Fibroblast of skin of back (primary cell): ENCODE measurements around the gene FLT1.

Source experiments
- DNase-seq: peaks from one replicate; pipeline ENCODE4 v3.0.0-alpha.2; 2013

FLT1 gene

DNA sequence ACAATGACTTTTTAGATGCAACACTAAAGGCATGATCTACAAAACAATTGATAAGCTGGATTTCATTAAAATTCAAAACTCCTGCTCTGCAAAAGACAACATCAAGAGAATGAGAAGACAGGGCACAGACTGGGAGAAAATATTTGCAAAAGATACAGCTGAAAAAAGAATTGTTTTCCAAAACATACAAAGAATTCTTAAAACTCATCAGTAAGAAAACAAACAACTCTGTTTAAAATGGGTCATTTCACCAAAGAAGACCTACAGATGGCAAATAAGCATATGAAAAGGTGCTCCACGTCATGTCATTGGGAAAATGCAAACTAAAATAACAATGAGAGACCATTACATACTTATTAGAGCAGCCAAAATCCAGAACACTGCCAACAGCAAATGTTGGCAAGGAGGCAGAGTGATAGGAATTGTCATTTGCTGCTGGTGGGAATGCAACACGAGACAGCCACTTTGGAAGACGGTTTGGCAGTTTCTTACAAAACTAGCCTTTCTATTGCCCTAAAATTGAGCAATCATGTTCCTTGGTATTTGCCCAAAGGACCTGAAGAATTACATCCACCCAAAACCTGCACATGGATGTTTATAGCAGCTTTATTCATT, 39.2 kb downstream of the FLT1 start:
- DNase-seq: no peak

DNA sequence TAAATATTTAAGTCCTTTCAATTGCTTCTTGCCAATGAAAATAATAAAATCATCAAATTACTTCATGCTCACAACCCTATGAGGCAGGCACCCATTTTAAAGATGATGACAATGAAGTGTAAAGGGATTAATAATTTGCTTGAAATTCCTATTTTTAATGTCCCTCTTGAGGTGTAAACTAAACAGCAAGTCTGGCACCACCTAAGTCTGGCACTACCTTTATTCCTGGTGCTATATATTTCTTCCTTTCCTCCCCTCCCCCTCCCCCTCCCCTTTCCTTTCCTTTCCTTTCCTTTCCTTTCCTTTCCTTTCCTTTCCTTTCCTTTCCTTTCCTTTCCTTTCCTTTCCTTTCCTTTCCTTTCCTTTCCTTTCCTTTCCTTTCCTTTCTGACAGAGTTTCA, 42.2 kb downstream of the FLT1 start:
- no peak for DNase-seq

DNA sequence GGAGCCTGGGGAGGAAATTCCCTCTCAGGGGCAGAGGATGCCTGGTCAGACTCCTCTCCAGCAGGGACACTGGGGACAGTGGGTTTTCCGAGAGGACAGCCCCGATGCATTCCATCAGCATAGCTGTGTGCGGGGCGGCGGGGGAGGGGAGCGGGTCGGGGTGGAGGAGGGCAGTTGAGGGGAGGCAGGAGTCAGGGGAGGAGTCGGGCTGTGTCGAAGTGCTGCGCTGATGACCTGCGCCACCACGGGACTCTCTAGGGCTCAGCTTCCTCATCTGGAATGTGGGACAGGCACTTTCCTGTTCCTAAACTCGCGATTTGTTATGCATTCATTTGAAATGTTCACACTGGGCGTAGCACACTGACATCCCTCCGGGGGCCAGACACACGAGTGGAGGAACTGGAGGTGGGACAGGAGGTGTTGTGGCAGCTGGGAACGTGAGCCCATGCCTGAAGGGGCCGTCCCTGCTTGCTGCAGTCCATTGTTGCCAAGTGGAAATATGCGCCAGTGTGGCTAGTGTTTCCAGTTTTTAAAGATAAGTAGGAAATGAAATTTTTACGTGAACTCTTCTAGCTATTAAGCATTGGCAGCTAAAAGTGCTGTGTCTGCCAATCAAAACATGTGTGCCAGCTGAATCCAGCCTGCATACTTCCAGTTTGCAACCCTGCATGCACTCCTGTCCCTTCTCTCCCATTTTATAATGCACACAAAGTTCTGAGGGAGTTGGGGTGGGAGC, 43.3 kb downstream of the FLT1 start:
- no peak for DNase-seq

DNA sequence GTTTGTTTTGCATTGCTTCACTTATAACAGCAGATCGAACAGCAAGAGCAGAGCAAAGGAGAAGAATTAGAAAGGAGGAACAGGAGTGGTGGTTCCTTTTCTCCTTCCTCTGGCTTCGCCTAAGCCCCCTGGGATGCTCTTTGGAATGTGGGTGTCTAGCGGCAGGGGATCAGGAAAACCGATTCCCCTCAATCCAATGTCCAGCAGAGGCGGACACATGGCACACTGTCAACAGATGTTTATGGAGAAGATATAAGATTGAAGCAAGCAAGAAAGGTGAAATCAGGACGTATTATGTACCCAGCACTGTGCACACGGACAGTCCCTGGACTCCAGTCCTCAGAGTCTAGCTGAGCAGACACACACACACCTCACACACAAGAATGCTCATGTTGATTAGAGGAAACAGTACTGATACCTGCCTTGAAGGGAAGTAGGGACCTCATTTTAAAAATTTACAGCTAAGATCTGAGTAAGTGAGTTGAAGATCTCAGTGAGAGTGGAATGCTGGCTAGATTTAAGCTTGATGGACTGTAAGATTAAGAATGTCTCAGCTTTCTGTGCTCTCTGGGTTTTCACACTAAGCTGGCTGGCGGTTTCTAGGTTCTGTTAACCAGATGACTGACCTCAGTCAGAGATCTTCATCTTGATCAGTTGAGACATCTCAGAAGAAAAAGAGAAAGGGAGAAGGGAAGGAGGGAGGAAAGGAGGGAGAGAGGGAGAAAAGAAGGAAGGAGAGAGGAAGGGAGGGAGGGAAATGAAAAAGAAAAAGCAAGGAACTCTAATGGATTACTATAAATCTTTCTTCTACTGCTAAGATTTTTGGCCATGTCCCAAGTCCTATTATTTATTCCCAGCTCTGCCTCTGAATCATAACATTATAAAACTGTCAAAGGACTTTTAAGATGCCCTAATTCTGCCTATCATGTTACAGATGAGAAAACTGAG, 44.8 kb downstream of the FLT1 start:
- no peak for DNase-seq

DNA sequence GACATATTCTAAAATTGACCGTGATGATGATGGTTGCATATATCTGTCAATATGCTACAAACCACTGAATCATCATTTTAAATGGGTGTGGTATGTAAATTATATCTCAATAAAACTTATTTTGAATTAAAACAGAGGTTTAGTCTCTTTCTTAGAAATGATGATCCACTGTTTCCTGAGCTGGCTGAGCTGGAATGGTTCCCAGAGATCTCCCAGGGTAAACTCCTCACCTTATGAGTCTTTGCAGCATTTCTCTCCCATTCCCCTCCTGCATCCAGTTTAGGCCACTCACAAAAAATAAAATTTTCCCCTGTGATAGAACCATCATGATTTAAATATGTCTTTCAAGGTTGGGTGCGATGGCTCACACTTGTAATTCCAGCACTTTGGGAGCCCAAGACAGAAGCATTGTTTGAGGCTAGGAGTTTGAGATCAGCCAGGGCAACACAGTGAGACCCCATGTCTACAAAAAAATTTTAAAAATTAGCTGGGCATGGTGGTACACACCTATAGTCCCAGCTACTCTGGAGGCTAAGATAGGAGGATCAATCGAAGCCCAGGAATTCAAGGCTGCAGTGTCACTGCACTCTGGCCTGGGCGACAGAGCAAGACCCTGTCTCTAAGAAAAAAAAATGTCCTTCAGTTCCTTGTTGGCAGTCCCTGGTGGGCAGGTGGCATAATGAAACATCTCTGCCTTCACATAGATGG, 46.1 kb downstream of the FLT1 start:
- DNase-seq: no peak

DNA sequence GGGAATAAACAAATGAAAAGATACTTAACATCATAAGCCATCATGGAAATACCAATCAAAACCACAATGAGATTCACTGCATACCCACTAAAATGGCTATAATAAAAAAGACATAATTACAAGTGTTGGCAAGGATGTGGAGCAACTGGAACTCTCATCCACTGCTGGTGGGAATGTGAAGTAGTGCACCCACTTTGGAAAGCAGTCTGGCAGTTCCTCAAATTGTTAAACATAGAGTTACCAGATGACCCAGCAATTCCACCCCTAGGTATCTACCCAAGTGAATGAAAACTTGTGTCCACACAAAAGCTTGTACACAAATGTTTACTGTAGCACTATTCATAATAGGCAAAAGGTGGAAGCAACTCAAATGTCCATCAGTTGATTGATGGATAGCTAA, 46.9 kb downstream of the FLT1 start:
- no peak for DNase-seq

DNA sequence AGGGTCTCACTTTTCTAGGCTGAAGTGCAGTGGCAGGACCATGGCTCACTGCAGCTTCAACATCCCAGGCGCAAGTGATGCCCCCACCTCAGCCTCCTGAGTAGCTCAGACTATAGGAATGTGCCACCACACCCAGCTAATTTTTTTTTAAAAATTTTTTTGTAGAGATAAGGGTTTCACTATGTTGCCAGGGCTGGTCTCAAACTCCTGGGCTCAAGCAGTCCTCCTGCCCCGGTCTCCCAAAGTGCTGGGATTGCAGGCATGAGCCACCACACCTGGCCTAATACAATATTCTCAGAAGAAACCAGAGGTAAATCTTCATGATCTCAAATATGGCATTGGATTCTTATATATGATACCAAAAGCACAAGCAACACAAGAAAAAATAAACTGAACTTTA, 47.7 kb downstream of the FLT1 start:
- DNase-seq: no peak

DNA sequence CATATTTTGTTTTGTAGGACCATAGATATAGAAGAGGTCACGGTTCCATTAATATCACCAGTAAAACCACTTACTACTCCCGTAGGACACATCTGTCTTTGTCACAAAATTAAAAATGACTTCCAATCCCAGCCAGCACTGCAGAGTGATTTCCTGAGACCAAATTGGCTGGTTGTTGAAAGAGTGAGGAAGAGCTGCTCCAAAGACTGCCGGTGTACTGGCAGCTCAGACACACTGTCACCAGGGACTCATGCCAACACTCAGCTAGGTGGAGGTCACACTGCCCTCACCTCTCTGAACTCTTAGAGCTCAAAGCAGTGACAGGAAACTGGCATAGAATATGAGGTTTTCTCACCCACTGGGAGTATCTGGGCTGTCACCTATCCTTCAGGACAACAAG, 52.1 kb downstream of the FLT1 start:
- DNase-seq: no peak

DNA sequence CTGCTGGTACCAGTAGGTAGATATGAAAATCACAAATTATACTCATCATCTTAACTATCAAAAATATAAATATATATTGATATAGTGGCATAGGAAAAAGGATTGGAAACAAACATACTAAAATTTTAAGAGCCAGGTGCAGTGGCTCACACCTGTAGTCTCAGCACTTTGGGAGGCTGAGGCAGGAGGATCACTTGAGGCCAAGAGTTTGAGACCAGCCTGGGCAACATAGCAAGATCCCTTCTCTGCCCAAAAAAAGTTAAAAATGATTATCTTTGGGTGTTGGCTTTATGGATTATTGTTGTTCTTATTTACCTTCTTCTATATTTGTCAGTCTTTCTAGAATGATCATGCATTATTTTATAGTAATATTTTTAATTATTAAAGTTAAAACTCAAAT, 53.4 kb downstream of the FLT1 start:
- no peak for DNase-seq

DNA sequence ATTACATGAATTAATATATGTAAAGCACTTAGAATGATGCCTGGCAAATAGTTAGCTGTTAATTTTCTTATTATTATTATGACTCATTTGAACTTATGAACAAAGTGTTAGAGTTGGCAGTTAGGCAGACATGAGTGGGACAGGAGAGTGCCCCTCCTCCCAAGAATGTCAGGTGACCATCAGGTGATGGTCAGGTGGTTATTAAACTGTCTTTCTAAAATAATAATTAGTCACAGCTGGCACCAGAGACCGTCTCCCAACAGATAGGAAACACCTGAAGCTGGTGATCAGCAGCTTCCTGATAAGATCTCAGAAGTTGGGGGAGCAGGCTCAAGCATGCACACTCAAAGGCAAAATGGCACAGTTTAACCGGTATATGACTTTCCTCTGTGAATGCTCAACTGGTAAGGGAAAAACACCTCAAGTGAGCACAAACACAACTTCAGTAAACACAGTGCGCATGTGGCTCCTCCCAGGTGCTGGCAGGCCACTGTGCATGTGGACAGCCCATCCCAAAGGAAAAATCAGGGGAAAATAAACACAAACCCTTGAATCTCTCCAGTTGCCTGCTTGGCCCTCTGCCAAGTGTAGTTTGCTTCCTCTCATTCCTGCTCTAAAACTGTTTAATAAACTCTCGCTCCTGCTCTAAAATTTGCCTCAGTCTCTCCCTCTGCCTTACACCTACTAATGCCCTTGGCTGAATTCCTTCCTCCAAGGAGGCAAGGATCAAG, 54.0 kb downstream of the FLT1 start:
- no peak for DNase-seq

DNA sequence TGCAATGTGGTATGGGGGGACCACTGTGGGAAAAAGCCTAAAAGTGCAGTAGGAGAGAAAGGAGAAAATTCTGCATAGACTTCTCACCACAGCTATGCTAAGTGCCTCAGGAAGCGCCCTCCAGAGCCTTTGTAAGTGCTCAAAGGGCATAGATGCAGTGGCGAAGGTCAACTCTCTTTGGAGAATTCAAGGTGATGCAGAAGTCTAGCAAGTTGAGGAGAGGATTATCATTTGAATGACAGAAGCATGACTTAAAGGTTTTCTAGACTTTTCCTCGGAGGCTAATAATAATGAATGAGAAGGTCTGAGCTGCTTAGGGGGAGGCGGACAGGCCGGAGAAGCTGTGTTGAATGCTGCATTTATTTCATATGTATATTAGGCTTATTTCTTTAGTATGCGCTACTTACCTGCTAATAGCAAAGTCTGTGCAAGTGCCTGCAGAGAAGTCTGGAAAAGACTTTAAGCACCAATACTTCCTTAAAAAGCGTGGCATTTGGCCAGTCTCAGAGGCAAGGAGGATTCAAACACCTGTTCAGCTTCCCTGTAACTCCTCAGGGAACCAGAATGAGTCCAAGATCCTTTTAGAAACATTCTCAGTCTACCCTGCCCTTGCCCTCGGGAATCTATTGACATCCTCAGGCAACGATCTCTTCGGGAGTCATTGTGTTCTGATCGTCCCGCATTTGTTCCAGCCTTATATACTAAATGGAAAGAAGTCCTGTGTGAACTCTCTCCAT, 56.2 kb downstream of the FLT1 start:
- no peak for DNase-seq

DNA sequence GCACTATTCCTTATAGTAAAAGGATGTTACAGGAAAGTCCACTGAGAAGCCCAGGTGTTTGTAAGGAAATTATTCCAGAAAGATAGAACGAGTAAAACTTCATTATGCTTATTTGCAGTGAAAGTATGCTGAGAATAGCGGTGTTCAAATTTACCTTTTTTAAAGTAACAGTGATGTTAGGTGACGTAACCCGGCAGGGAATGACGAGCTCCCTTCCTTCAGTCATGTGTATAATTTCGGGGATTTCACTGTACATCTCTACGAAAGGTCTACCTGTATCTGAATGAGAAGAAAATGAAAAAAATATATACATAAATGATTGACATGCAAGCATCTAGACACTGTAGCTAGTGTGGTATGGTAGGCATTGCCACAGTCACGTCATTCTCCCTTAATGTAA, 56.9 kb downstream of the FLT1 start:
- no peak for DNase-seq

DNA sequence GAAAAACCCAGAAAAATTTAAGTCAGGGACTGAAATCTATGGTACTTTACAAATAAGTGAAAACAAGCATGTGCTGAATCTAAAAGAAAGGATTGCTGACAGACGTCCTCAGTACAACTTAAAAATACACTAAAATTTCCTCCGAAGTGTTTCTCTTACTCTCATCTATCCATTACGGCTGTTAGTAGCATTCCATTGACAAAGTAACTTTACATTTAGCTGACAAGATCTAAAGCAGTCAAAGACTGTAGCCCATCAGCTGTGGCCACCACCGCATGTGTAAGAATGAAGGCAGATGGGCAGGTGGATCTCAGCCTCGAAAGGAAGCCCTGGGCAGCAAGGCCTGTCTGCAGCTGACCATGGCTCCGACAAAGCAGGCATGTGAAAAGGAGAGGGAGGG, 59.0 kb downstream of the FLT1 start:
- no peak for DNase-seq

DNA sequence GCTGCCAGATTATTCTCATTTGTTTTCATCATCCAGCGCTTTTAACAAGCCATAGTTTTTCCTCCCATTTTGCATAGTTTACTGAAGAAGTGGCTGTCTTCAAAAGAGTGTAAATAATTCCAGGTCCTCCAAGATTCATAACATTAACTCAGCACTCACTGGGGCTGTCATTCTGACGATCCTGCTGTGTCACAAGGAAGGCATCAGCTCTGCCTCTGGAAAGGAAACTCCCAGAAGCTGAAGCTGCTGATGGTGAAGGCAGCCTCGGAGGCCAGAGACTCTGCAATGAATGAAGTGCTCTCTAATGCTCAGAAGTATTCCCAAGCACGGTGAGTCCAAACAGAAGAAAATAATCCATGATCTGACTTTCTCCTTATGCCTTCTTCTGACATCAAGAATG, 60.0 kb downstream of the FLT1 start:
- no peak for DNase-seq

DNA sequence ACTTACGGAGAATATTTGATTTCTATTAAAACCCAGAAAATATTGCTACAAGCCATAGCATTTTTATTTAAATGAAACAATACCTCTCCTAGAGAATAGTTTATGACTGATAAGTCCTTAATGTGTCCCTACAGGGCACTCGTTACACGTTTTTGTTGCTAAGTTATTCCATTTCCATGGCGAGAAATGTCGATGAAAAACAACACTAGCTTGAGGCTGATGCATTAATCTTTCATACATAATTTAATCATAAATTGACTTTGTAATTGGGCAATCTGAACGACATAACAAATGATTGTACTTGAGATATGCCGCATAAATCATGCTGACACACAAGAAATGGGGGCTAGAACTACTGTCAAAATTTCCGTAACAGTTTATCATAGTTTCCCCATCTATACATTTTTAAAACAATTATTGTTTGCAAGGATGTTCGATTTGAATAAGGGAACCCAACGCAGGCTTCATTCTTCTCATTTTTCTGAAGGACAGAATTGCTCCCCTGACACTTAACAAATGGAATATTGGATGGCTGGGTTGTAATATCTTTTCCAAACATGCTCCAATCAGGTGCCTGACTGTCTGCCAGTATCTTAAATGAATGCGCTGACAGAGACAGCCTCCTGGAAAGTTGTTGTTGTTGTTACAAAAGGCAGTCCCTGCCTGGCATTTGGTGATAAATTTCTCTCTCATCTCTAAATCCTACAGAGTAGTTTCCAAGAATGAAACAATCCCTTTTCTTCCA, 61.9 kb downstream of the FLT1 start:
- no peak for DNase-seq

DNA sequence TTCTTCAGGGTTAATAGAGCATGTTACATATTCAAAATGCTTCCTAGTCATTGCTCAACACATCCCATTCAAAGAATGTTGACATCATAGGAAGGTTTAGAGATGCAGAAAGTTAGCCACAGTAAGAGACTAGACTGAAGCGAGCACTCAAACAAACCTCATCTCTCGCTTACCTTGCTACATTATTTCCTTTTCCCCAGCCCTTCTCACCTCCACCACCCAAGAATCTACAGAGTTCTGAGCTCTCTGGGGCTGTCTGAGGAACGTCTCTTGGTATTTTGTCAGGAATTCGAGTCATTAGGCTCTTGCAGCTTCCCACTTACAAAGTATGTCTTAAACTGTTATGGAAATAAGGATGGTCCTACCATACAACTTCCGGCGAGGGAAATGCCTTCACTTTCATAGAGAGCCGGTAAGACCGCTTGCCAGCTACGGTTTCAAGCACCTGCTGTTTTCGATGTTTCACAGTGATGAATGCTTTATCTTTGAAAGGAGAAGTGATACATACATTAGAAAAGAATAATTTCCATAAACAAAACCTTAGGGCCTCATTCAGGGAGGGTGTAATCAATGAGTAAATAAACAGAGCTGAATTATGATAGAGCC, 65.1 kb downstream of the FLT1 start:
- no peak for DNase-seq

DNA sequence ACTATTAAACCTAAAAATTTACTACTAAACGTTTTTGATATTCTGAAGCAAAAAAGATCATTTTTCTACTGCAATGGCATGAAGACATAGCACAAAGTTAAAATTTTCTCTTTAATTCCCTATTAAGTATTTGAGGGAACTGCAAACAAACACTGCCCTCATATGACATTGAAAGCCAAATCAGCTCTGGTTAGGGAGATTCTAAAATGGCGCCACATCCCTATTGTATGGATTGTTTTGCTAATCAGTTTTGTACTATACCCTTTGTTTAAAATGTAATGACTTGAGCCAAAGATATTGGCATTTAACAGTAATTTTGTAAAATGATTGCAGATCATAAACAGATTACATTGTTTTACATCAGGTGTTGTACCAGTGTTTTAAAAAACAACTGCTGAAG, 65.8 kb downstream of the FLT1 start:
- DNase-seq: no peak

DNA sequence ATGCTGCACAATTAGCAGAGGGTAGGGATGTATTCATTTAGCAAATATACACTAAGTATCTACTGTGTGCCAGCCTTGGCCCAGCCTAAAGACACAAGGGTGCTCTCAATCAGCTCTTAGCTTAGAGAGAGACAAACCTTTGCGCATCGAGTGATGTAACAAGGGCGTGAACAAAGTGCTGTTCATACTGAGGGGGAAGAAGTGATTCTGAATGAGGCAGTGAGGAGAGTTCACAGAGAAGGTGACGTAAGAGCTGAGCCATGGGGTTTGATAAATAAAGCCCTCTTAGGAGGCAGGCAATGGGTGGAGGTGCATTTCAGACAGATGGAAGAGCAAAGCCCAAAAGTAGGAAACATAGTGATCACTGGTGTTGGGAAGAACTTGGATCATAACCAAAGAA, 68.5 kb downstream of the FLT1 start:
- DNase-seq: peak; percentile 38

DNA sequence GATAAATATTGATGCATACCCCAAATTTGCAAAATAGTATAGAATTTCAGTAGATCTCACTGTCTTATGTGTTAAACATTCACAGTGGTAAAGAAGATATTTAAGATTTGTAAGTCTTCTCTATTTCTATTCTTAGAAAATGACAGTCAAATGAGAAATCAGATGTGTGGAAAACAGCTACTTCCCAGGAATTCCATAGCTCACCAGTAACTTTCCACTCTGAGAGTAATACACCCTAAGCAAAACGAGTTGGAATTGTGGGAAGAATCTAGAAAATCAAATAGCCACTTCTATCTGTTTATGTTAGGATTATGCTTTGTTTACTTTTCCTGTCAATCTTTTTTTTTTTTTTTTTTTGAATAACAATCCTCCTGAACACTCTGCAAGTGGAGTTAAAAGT, 69.1 kb downstream of the FLT1 start:
- peak; percentile 74 for DNase-seq

DNA sequence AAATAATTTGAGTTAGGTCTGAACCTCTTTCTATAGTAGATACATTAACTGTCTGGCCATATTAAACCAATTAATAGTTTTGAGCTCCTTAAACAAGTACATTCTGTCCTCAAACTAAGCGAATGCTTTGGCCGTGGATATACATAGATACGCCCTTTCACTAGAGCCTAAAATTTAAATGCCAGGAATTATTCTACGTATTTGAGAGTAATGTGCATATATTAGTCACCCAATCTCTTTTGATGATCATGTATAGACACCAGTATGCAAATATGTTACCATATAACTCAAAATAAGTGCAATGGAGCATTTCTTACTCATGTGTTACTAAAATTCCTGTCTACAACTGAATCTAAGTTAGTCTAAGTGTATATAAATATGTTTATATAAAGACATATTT, 70.4 kb downstream of the FLT1 start:
- DNase-seq: no peak
